ENCODE data around the gene SPATS1. TPM values are rescaled to one million over a fixed set of nuclear protein-coding genes. Genes with fewer than 3 reads are reported as not detected.
"Not testable (repeated sequence)": the region's sequence is repeated elsewhere in the genome, so short reads cannot be mapped to it uniquely, and the experiment has no call there.

Gene SPATS1
- polyA plus RNA-seq, 1 donor (not counting 4 experiments of a cell fraction or from before 2014, with no cell fraction given): not detected

GRCh38 chr6:44349904-44350649 lies 7.6 kb downstream of the SPATS1 start:
- dilution Hi-C loops (cut with MboI; ENCODE audit: extremely low pct_ligation_motif_present, low sequenced_read_pairs): no loop called here
- Histone ChIP-seq H3K79me2 (ENCODE audit: control insufficient read depth, insufficient read depth, low read length) (no peaks in the 10 kb centered on the region), H3K36me3 (ENCODE audit: control insufficient read depth in 2 of 2, extremely low read depth in 1 of 2, insufficient read depth in 2 of 2, low read length in 2 of 2) (no peaks in the 10 kb centered on the region), H3K27me3 (ENCODE audit: control insufficient read depth, extremely low read depth, insufficient read depth, low read length) (peaks cover 5% of the 10 kb centered on the region), H3K4me3 (ENCODE audit: control insufficient read depth in 2 of 3, extremely low read depth in 1 of 3, insufficient read depth in 2 of 3, low read depth in 1 of 3, low read length in 3 of 3) (no peak overlapping the region), H2AFZ (ENCODE audit: control insufficient read depth, low read length) (no peak overlapping the region), H3K4me1 (ENCODE audit: control insufficient read depth, extremely low read depth, insufficient read depth, low read length) (no peaks in the 10 kb centered on the region), H3K4me2 (ENCODE audit: control insufficient read depth, extremely low read depth, insufficient read depth, low read depth, low read length) (no peak overlapping the region), H3K9ac (ENCODE audit: control insufficient read depth, extremely low read depth, insufficient read depth, low read length) (no peak overlapping the region), H3K27ac (ENCODE audit: control insufficient read depth, insufficient read depth, low read length) (no peak overlapping the region), H3K9me3 (ENCODE audit: control insufficient read depth, low read depth, low read length) (no peaks in the 10 kb centered on the region), H4K20me1 (ENCODE audit: control insufficient read depth, extremely low read depth, insufficient read depth, low read length) (no peaks in the 10 kb centered on the region), H3K9me1 (ENCODE audit: control insufficient read depth, extremely low read depth, insufficient read depth, low read length) (no peaks in the 10 kb centered on the region)
- DNase-seq (ENCODE audit: low read depth, low spot score) (no peak), FAIRE-seq (no peak)
- TF ChIP-seq CTCF (optimal IDR thresholded peaks at IDR 0.05 in 1 of 3, IDR thresholded peaks at IDR 0.05 in 1 of 3, conservative IDR thresholded peaks at IDR 0.05 in 1 of 3; ENCODE audit: extremely low read depth in 1 of 3, insufficient read depth in 2 of 3, low read length in 3 of 3) (no peak), EZH2 (IDR thresholded peaks at IDR 0.05; ENCODE audit: low read length) (no peak)

- FAIRE-seq; dilution Hi-C loops (cut with MboI; ENCODE audit: extremely low pct_ligation_motif_present, low sequenced_read_pairs): not testable (repeated sequence)
These were observed 8.2 kb downstream of the SPATS1 start for GRCh38 chr6:44350650-44350994.

GRCh38 chr6:44352259-44352658 lies 9.8 kb downstream of the SPATS1 start:
- Histone ChIP-seq H3K4me2 (ENCODE audit: control insufficient read depth, extremely low read depth, insufficient read depth, low read depth, low read length) (no peak overlapping the region), H3K4me3 (ENCODE audit: control insufficient read depth in 2 of 3, extremely low read depth in 1 of 3, insufficient read depth in 2 of 3, low read depth in 1 of 3, low read length in 3 of 3) (no peak overlapping the region), H3K4me1 (ENCODE audit: control insufficient read depth, extremely low read depth, insufficient read depth, low read length) (no peaks in the 10 kb centered on the region), H4K20me1 (ENCODE audit: control insufficient read depth, extremely low read depth, insufficient read depth, low read length) (no peaks in the 10 kb centered on the region), H3K36me3 (ENCODE audit: control insufficient read depth in 2 of 2, extremely low read depth in 1 of 2, insufficient read depth in 2 of 2, low read length in 2 of 2) (no peaks in the 10 kb centered on the region), H3K9me1 (ENCODE audit: control insufficient read depth, extremely low read depth, insufficient read depth, low read length) (no peaks in the 10 kb centered on the region), H3K79me2 (ENCODE audit: control insufficient read depth, insufficient read depth, low read length) (no peaks in the 10 kb centered on the region), H3K27me3 (ENCODE audit: control insufficient read depth, extremely low read depth, insufficient read depth, low read length) (peaks cover 10% of the 10 kb centered on the region), H3K27ac (ENCODE audit: control insufficient read depth, insufficient read depth, low read length) (no peak overlapping the region), H2AFZ (ENCODE audit: control insufficient read depth, low read length) (no peak overlapping the region), H3K9ac (ENCODE audit: control insufficient read depth, extremely low read depth, insufficient read depth, low read length) (no peak overlapping the region), H3K9me3 (ENCODE audit: control insufficient read depth, low read depth, low read length) (no peaks in the 10 kb centered on the region)
- TF ChIP-seq CTCF (optimal IDR thresholded peaks at IDR 0.05 in 1 of 3, IDR thresholded peaks at IDR 0.05 in 1 of 3, conservative IDR thresholded peaks at IDR 0.05 in 1 of 3; ENCODE audit: extremely low read depth in 1 of 3, insufficient read depth in 2 of 3, low read length in 3 of 3) (no peak), EZH2 (IDR thresholded peaks at IDR 0.05; ENCODE audit: low read length) (no peak)
- no peak for FAIRE-seq
- dilution Hi-C loops (cut with MboI; ENCODE audit: extremely low pct_ligation_motif_present, low sequenced_read_pairs): no loop called here
- no peak for DNase-seq (ENCODE audit: low read depth, low spot score)

More at GRCh38 chr6:44350650-44350994, 8.2 kb downstream of the SPATS1 start:
- not testable (repeated sequence) for H3K9me3 ChIP-seq (ENCODE audit: control insufficient read depth, low read depth, low read length); H3K4me2 ChIP-seq (ENCODE audit: control insufficient read depth, extremely low read depth, insufficient read depth, low read depth, low read length); H3K79me2 ChIP-seq (ENCODE audit: control insufficient read depth, insufficient read depth, low read length); H3K9me1 ChIP-seq (ENCODE audit: control insufficient read depth, extremely low read depth, insufficient read depth, low read length); H3K27me3 ChIP-seq (ENCODE audit: control insufficient read depth, extremely low read depth, insufficient read depth, low read length); H3K4me3 ChIP-seq (ENCODE audit: control insufficient read depth in 2 of 3, extremely low read depth in 1 of 3, insufficient read depth in 2 of 3, low read depth in 1 of 3, low read length in 3 of 3); H2AFZ ChIP-seq (ENCODE audit: control insufficient read depth, low read length); H3K4me1 ChIP-seq (ENCODE audit: control insufficient read depth, extremely low read depth, insufficient read depth, low read length); H3K9ac ChIP-seq (ENCODE audit: control insufficient read depth, extremely low read depth, insufficient read depth, low read length); H3K36me3 ChIP-seq (ENCODE audit: control insufficient read depth in 2 of 2, extremely low read depth in 1 of 2, insufficient read depth in 2 of 2, low read length in 2 of 2); H4K20me1 ChIP-seq (ENCODE audit: control insufficient read depth, extremely low read depth, insufficient read depth, low read length); DNase-seq (ENCODE audit: low read depth, low spot score); H3K27ac ChIP-seq (ENCODE audit: control insufficient read depth, insufficient read depth, low read length)
